Naive thymus-derived CD4-positive, alpha-beta T cell (primary cell): ENCODE data around the gene ERCC8. TPM values are rescaled to one million over a fixed set of nuclear protein-coding genes. Genes with fewer than 3 reads are reported as not detected.

Experiments
- ATAC-seq: fragments of 150-1000 bp; cut with Tn5 transposase; 2 replicates; pipeline ENCODE4 v1.10.0; 2021; ENCODE audit warnings: mild to moderate bottlenecking, moderate library complexity
- CTCF ChIA-PET: fragments of 350-600 bp; sonication (Branson Sonifier 250); formaldehyde crosslinking; loops from one replicate; lab custom pipeline; 2021; ENCODE audit warnings: antibody characterized with exemption; lab: Charles Lee
- POLR2A ChIA-PET: fragments of 350-600 bp; sonication (Branson Sonifier 250); formaldehyde crosslinking; loops from one replicate; lab custom pipeline; 2021; ENCODE audit warnings: antibody characterized with exemption, inconsistent platforms; lab: Charles Lee
- DNase-seq, 9 donors: peaks; one replicate each; pipeline versions ENCODE4 v3.0.0 to v3.0.0-alpha.2; 2020 to 2022; ENCODE audit warnings: mixed read lengths in 1 of 9
- H3K27ac ChIP-seq: one replicate; pipeline ENCODE4 v1.7.0; 2013; ENCODE audit warnings: mild to moderate bottlenecking, low read depth, low read length, moderate library complexity
- H3K27me3 ChIP-seq, 2 donors: one replicate each; pipeline ENCODE4 v1.7.0; 2013; ENCODE audit warnings: low read length in 2 of 2, mild to moderate bottlenecking in 2 of 2, moderate library complexity in 2 of 2; ENCODE audit not compliant: control insufficient read depth in 2 of 2, insufficient read depth in 2 of 2
- H3K36me3 ChIP-seq, 3 experiments: 1 replicate in 2 of 3; 2 replicates in 1 of 3; pipeline ENCODE4 v1.7.0; 2013; ENCODE audit warnings: low read length in 3 of 3, mild to moderate bottlenecking in 3 of 3, moderate library complexity in 1 of 3; ENCODE audit not compliant: insufficient read depth in 3 of 3, control insufficient read depth in 2 of 3
- H3K4me1 ChIP-seq, 2 donors: one replicate each; pipeline ENCODE4 v1.7.0; 2013; ENCODE audit warnings: low read length in 2 of 2, mild to moderate bottlenecking in 2 of 2, moderate library complexity in 1 of 2; ENCODE audit not compliant: control insufficient read depth in 2 of 2, insufficient read depth in 2 of 2
- H3K4me3 ChIP-seq: 2 replicates; pipeline ENCODE4 v1.7.0; 2013; ENCODE audit warnings: mild to moderate bottlenecking, low read length
- H3K9me3 ChIP-seq, 3 experiments: 1 replicate in 2 of 3; 2 replicates in 1 of 3; pipeline ENCODE4 v1.7.0; 2013; ENCODE audit warnings: low read length in 3 of 3; ENCODE audit not compliant: control insufficient read depth in 2 of 3
- H3K27ac Mint-ChIP-seq, 9 donors: one replicate each; pipeline ENCODE4 v1.8.0; 2020 to 2022; ENCODE audit warnings: mixed read lengths in 9 of 9, mild to moderate bottlenecking in 8 of 9, moderate library complexity in 5 of 9, inconsistent platforms in 2 of 9
- H3K27me3 Mint-ChIP-seq, 5 donors: one replicate each; pipeline ENCODE4 v1.8.0; 2021 to 2022; ENCODE audit warnings: mixed read lengths in 5 of 5, mild to moderate bottlenecking in 1 of 5
- H3K36me3 Mint-ChIP-seq, 5 donors: one replicate each; pipeline ENCODE4 v1.8.0; 2020 to 2022; ENCODE audit warnings: mixed read lengths in 5 of 5, mild to moderate bottlenecking in 3 of 5, inconsistent platforms in 1 of 5
- H3K4me1 Mint-ChIP-seq, 7 donors: one replicate each; pipeline ENCODE4 v1.8.0; 2020 to 2022; ENCODE audit warnings: mixed read lengths in 7 of 7, mild to moderate bottlenecking in 3 of 7, inconsistent platforms in 1 of 7
- H3K4me3 Mint-ChIP-seq, 10 donors: one replicate each; pipeline ENCODE4 v1.8.0; 2020 to 2022; ENCODE audit warnings: mild to moderate bottlenecking in 10 of 10, mixed read lengths in 10 of 10, moderate library complexity in 6 of 10, inconsistent platforms in 2 of 10
- H3K9me3 Mint-ChIP-seq, 11 donors: one replicate each; pipeline ENCODE4 v1.8.0; 2020 to 2022; ENCODE audit warnings: mixed read lengths in 11 of 11, mild to moderate bottlenecking in 4 of 11, inconsistent platforms in 1 of 11, moderate library complexity in 1 of 11
- intact Hi-C, 2 donors: fragments of 100-400 bp; cut with micrococcal nuclease; formaldehyde crosslinking; loops; one replicate each; pipeline ENCODE4 v1.15.1; 2023
- polyA plus RNA-seq, 2 donors: library from polyadenylated mRNA; unstranded; fragments of 300-500 nt; fragmentation: Illumina TruSeq; gene quantifications; one replicate each; pipeline ENCODE4 v1.2.3, GENCODE V29; 2021
- total RNA-seq, 6 experiments: library from RNA in 5 of 6; stranded (reverse) in 5 of 6; gene quantifications; 1 replicate in 5 of 6; 2 replicates in 1 of 6; pipeline ENCODE4 v1.2.3 and lab custom pipeline; 2021 to 2026

The ERCC8 gene
- total and polyA plus RNA-seq, 7 experiments from 2014 or later = 4.9 to 19.6 (median 8.8) TPM

- peaks cover 3 to 74% (median 41%) of the 10 kb centered on the region in 5 donors for H3K36me3 Mint-ChIP-seq
- H3K27ac Mint-ChIP-seq = no peak overlapping the region
- intact Hi-C loops = no loop called here
- no peak overlapping the region for H3K4me3 Mint-ChIP-seq
- ChIA-PET POLR2A (no interaction called here), CTCF (no interaction called here)
- no peaks in the 10 kb centered on the region for H3K4me1 Mint-ChIP-seq
- H3K27me3 Mint-ChIP-seq = no peaks in the 10 kb centered on the region
- Histone ChIP-seq H3K36me3 (peaks cover 0 to 10% (median 7%) of the 10 kb centered on the region in 3 experiments), H3K9me3 (no peaks in the 10 kb centered on the region), H3K27ac (no peak overlapping the region), H3K4me3 (no peak overlapping the region), H3K4me1 (no peaks in the 10 kb centered on the region), H3K27me3 (no peaks in the 10 kb centered on the region)
- H3K9me3 Mint-ChIP-seq = peaks cover 0 to 6% (median 0%) of the 10 kb centered on the region in 11 donors
- DNase-seq (no peak), ATAC-seq (no peak)
Measured at GRCh38 chr5:60893521-60893920, 51.3 kb downstream of the ERCC8 start.

GRCh38 chr5:60891667-60892066, 53.2 kb downstream of the ERCC8 start:
- no peak overlapping the region for H3K4me3 ChIP-seq
- ATAC-seq = no peak
- peaks cover 0 to 4% (median 0%) of the 10 kb centered on the region in 3 experiments for H3K36me3 ChIP-seq
- no peak overlapping the region for H3K27ac ChIP-seq
- Mint-ChIP-seq H3K4me1 (no peaks in the 10 kb centered on the region), H3K27me3 (no peaks in the 10 kb centered on the region), H3K9me3 (peaks cover 0 to 6% (median 0%) of the 10 kb centered on the region in 11 donors), H3K27ac (no peak overlapping the region), H3K36me3 (peaks cover 2 to 75% (median 46%) of the 10 kb centered on the region in 5 donors), H3K4me3 (no peak overlapping the region)
- CTCF ChIA-PET = no interaction called here
- intact Hi-C loops = no loop called here
- no peaks in the 10 kb centered on the region for H3K9me3 ChIP-seq
- POLR2A ChIA-PET = no interaction called here
- DNase-seq = no peak
- H3K27me3 ChIP-seq = no peaks in the 10 kb centered on the region
- H3K4me1 ChIP-seq = no peaks in the 10 kb centered on the region

- H3K36me3 Mint-ChIP-seq = peaks cover 2 to 63% (median 38%) of the 10 kb centered on the region in 5 donors
- H3K4me1 ChIP-seq = no peaks in the 10 kb centered on the region
- H3K27ac Mint-ChIP-seq = no peak overlapping the region
- H3K27me3 ChIP-seq = no peaks in the 10 kb centered on the region
- peaks cover 0 to 9% (median 0%) of the 10 kb centered on the region in 11 donors for H3K9me3 Mint-ChIP-seq
- no peak for DNase-seq
- ChIA-PET POLR2A (no interaction called here), CTCF (no interaction called here)
- ATAC-seq = no peak
- H3K27ac ChIP-seq = no peak overlapping the region
- no peaks in the 10 kb centered on the region for H3K9me3 ChIP-seq
- no peak overlapping the region for H3K4me3 Mint-ChIP-seq
- H3K4me1 Mint-ChIP-seq = no peaks in the 10 kb centered on the region
- no peaks in the 10 kb centered on the region for H3K27me3 Mint-ChIP-seq
- H3K36me3 ChIP-seq = no peaks in the 10 kb centered on the region
- intact Hi-C loops = no loop called here
- no peak overlapping the region for H3K4me3 ChIP-seq
Measured at GRCh38 chr5:60888359-60889061, 56.4 kb downstream of the ERCC8 start.

- H3K4me3 Mint-ChIP-seq = no peak overlapping the region
- Histone ChIP-seq H3K36me3 (no peaks in the 10 kb centered on the region), H3K9me3 (no peaks in the 10 kb centered on the region), H3K27ac (no peak overlapping the region), H3K4me1 (no peaks in the 10 kb centered on the region), H3K27me3 (no peaks in the 10 kb centered on the region), H3K4me3 (no peak overlapping the region)
- intact Hi-C loops = no loop called here
- ATAC-seq (no peak), DNase-seq (no peak)
- ChIA-PET CTCF (no interaction called here), POLR2A (no interaction called here)
- peaks cover 0 to 13% (median 0%) of the 10 kb centered on the region in 11 donors for H3K9me3 Mint-ChIP-seq
- no peak overlapping the region for H3K27ac Mint-ChIP-seq
- H3K36me3 Mint-ChIP-seq = peaks cover 2 to 63% (median 40%) of the 10 kb centered on the region in 5 donors
- no peaks in the 10 kb centered on the region for H3K4me1 Mint-ChIP-seq
- H3K27me3 Mint-ChIP-seq = no peaks in the 10 kb centered on the region
Measured at GRCh38 chr5:60887746-60888145, 57.1 kb downstream of the ERCC8 start.

- Histone ChIP-seq H3K4me3 (no peak overlapping the region), H3K9me3 (no peaks in the 10 kb centered on the region), H3K4me1 (no peaks in the 10 kb centered on the region), H3K36me3 (no peaks in the 10 kb centered on the region), H3K27me3 (no peaks in the 10 kb centered on the region), H3K27ac (no peak overlapping the region)
- intact Hi-C loops = no loop called here
- Mint-ChIP-seq H3K36me3 (peaks cover 2 to 65% (median 44%) of the 10 kb centered on the region in 5 donors), H3K9me3 (peaks cover 0 to 13% (median 0%) of the 10 kb centered on the region in 11 donors), H3K4me3 (no peak overlapping the region), H3K27ac (no peak overlapping the region), H3K4me1 (no peaks in the 10 kb centered on the region), H3K27me3 (no peaks in the 10 kb centered on the region)
- no peak for ATAC-seq
- no peak for DNase-seq
- POLR2A ChIA-PET = no interaction called here
- CTCF ChIA-PET = no interaction called here
Measured at GRCh38 chr5:60887096-60887495, 57.8 kb downstream of the ERCC8 start.

GRCh38 chr5:60886158-60886557, 58.7 kb downstream of the ERCC8 start:
- H3K27me3 ChIP-seq = no peaks in the 10 kb centered on the region

GRCh38 chr5:60883229-60883628, 61.6 kb downstream of the ERCC8 start:
- intact Hi-C loops = loop anchor here in 1 of 2 donors (1.0 kb wide), 1 partner anchor 206 kb away; no protein-coding TSS in a partner anchor

More at GRCh38 chr5:60886158-60886557, 58.7 kb downstream of the ERCC8 start:
- Mint-ChIP-seq H3K4me1 (no peaks in the 10 kb centered on the region), H3K9me3 (peaks cover 0 to 18% (median 0%) of the 10 kb centered on the region in 11 donors), H3K36me3 (peaks cover 4 to 57% (median 41%) of the 10 kb centered on the region in 5 donors), H3K27ac (no peak overlapping the region), H3K4me3 (no peak overlapping the region), H3K27me3 (no peaks in the 10 kb centered on the region)
- intact Hi-C loops = no loop called here
- Histone ChIP-seq H3K9me3 (no peaks in the 10 kb centered on the region), H3K4me1 (no peaks in the 10 kb centered on the region), H3K4me3 (no peak overlapping the region), H3K36me3 (no peaks in the 10 kb centered on the region), H3K27ac (no peak overlapping the region)
- ATAC-seq (no peak), DNase-seq (no peak)
- POLR2A ChIA-PET = no interaction called here
- CTCF ChIA-PET = no interaction called here

More at GRCh38 chr5:60883229-60883628, 61.6 kb downstream of the ERCC8 start:
- Histone ChIP-seq H3K4me1 (no peaks in the 10 kb centered on the region), H3K9me3 (no peaks in the 10 kb centered on the region), H3K27ac (no peak overlapping the region), H3K36me3 (no peaks in the 10 kb centered on the region), H3K4me3 (no peak overlapping the region), H3K27me3 (no peaks in the 10 kb centered on the region)
- Mint-ChIP-seq H3K27ac (no peak overlapping the region), H3K4me1 (no peaks in the 10 kb centered on the region), H3K4me3 (no peak overlapping the region), H3K9me3 (peaks cover 5 to 34% (median 12%) of the 10 kb centered on the region in 11 donors), H3K27me3 (no peaks in the 10 kb centered on the region), H3K36me3 (peaks cover 9 to 37% (median 30%) of the 10 kb centered on the region in 5 donors)
- ChIA-PET POLR2A (no interaction called here), CTCF (no interaction called here)
- ATAC-seq (no peak), DNase-seq (no peak)
